ENCODE data around the gene C4A. TPM values are rescaled to one million over a fixed set of nuclear protein-coding genes. Genes with fewer than 3 reads are reported as not detected.

The C4A gene
- total RNA-seq, 2 experiments from 2014 or later: 2.9 to 4.8 TPM

- peak overlapping the region; percentile 82 for H3K4me3 ChIP-seq (ENCODE audit: low read depth, low read length, poor library complexity, severe bottlenecking)
- H3K36me3 ChIP-seq (ENCODE audit: insufficient read depth, low read length): peaks cover 55% of the 10 kb centered on the region
- no peak for DNase-seq (ENCODE audit: low spot score)
Observed at GRCh38 chr6:31969712-31970603, 11.9 kb upstream of the C4A start.

GRCh38 chr6:31970604-31971271 is 11.1 kb upstream of the C4A start:
- ChIA-PET POLR2A (interaction anchor here (3.7 kb wide), 1 partner anchor 12 kb away, joined by 26 read pairs; the partner anchor contains the start of genes NELFE and SKIC2), CTCF (ENCODE audit: unreplicated experiment) (interaction anchor here (1.0 kb wide), 1 partner anchor 48 kb away, joined by 3 read pairs; no protein-coding TSS in a partner anchor)
- DNase-seq (ENCODE audit: low spot score): no peak
- peaks cover 25% of the 10 kb centered on the region for H3K4me1 ChIP-seq (ENCODE audit: insufficient read depth, low read length, poor library complexity, severe bottlenecking)
- H3K79me2 ChIP-seq (ENCODE audit: insufficient read depth, low read depth, low read length): peaks cover 18% of the 10 kb centered on the region; the same call in 1 of the 2 replicates
- intact Hi-C loops (cut with micrococcal nuclease; ENCODE audit: unreplicated experiment): no loop called here
- no peak for TF ChIP-seq CTCF (conservative IDR thresholded peaks at IDR 0.05; ENCODE audit: low read length)
- no peak for TF ChIP-seq EZH2phosphoT487 (IDR thresholded peaks at IDR 0.05; ENCODE audit: borderline replicate concordance, low read depth, low read length)
- H3K9me3 ChIP-seq (ENCODE audit: low read length): no peaks in the 10 kb centered on the region
- H3K27ac ChIP-seq (ENCODE audit: low read depth, low read length, poor library complexity, severe bottlenecking): no peak overlapping the region
- no peaks in the 10 kb centered on the region for H3K9me2 ChIP-seq (ENCODE audit: insufficient read depth, low read length)
- peaks cover 51% of the 10 kb centered on the region for H3K36me3 ChIP-seq (ENCODE audit: insufficient read depth, low read length)
- H2AFZ ChIP-seq (ENCODE audit: low read length): no peak overlapping the region
- no peaks in the 10 kb centered on the region for H4K20me1 ChIP-seq (ENCODE audit: insufficient read depth, low read length)
- BruUV-seq (replicated peaks): no TSS peak
- H3K4me3 ChIP-seq (ENCODE audit: low read depth, low read length, poor library complexity, severe bottlenecking): peak overlapping the region; percentile 82
- peak overlapping the region; percentile 98 for H3K4me2 ChIP-seq (ENCODE audit: low read length)

More at GRCh38 chr6:31969712-31970603, 11.9 kb upstream of the C4A start:
- no peak for TF ChIP-seq CTCF (conservative IDR thresholded peaks at IDR 0.05; ENCODE audit: low read length)
- TF ChIP-seq EZH2phosphoT487 (IDR thresholded peaks at IDR 0.05; ENCODE audit: borderline replicate concordance, low read depth, low read length): no peak
- Histone ChIP-seq H3K9me2 (ENCODE audit: insufficient read depth, low read length) (no peaks in the 10 kb centered on the region), H3K27ac (ENCODE audit: low read depth, low read length, poor library complexity, severe bottlenecking) (no peak overlapping the region), H3K4me2 (ENCODE audit: low read length) (peak overlapping the region; percentile 98), H3K9me3 (ENCODE audit: low read length) (no peaks in the 10 kb centered on the region), H3K4me1 (ENCODE audit: insufficient read depth, low read length, poor library complexity, severe bottlenecking) (peaks cover 25% of the 10 kb centered on the region), H2AFZ (ENCODE audit: low read length) (no peak overlapping the region), H3K79me2 (ENCODE audit: insufficient read depth, low read depth, low read length) (peaks cover 18% of the 10 kb centered on the region; the same call in 1 of the 2 replicates), H4K20me1 (ENCODE audit: insufficient read depth, low read length) (no peaks in the 10 kb centered on the region)
- ChIA-PET CTCF (ENCODE audit: unreplicated experiment) (no interaction called here), POLR2A (interaction anchor here (3.7 kb wide), 1 partner anchor 12 kb away, joined by 26 read pairs; the partner anchor contains the start of genes NELFE and SKIC2)
- no TSS peak for BruUV-seq (replicated peaks)
- intact Hi-C loops (cut with micrococcal nuclease; ENCODE audit: unreplicated experiment): no loop called here
